Astrocyte of the spinal cord (primary cell): ENCODE results near the gene TRANK1.
A peak's percentile ranks its signal among the peaks of the same experiment; 100 is the strongest.
"Not testable (repeated sequence)": the region's sequence is repeated elsewhere in the genome, so short reads cannot be mapped to it uniquely, and the experiment has no call there.

Experiments
- DNase-seq: peaks from one replicate; pipeline ENCODE4 v3.0.0; 2011; ENCODE audit warnings: low read depth, low spot score
- H3K4me3 ChIP-seq: 2 replicates; pipeline ENCODE4 v1.5.1; 2011; ENCODE audit warnings: low read depth, mild to moderate bottlenecking, low read length, moderate library complexity
- in situ Hi-C: cut with HindIII; loops from 2 replicates; pipeline ENCODE4 v1.10.0; 2017; ENCODE audit warnings: low sequenced_read_pairs
- TF ChIP-seq, protein P1 (sequence below): IDR thresholded peaks from 2 replicates; pipeline ENCODE4 v1.5.1; 2012; ENCODE audit warnings: low read depth, mild to moderate bottlenecking, low read length, inconsistent platforms

The TRANK1 gene

DNA sequence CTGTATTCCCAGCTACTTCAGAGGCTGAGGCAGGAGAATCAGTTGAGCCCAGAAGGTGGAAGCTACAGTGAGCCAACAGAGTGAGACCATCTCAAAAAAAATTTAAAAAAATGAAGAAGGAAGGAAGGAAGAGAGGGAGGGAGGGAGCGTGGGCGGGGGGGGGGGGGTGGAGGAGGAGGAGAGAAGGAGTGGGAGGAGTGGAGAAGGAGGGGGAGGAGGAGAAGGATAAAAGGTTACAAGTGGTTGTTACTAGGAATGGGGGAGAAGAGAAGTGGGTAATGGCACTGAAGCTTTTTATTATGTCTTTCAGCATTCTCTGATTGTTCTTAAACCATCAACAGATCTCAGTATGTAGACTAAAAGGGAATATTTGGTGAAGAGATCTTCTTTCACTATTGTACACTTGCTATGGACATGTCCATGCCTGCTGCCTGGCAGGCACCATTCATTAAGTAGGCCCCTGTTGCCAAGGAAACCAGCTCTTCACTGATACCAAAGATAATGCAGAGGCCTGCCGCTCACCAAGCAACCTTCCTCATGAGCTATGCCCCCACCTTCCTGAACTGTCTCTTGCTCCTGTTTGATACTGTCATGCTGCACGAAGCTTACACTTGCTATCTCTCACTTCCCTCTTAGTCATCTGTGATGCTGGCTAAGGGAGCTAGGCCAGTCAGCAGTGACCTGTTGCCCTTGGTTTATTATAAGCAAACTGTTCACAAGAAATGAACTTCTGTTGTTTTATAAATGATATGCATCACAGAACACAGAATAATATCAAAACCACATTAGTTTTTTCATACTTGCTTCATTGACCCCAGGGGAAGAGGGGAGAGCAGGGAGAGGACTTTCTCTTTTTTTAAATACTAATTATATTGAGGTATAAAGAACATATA is 24.9 kb upstream of the TRANK1 start:
- TF ChIP-seq, protein P1, sequence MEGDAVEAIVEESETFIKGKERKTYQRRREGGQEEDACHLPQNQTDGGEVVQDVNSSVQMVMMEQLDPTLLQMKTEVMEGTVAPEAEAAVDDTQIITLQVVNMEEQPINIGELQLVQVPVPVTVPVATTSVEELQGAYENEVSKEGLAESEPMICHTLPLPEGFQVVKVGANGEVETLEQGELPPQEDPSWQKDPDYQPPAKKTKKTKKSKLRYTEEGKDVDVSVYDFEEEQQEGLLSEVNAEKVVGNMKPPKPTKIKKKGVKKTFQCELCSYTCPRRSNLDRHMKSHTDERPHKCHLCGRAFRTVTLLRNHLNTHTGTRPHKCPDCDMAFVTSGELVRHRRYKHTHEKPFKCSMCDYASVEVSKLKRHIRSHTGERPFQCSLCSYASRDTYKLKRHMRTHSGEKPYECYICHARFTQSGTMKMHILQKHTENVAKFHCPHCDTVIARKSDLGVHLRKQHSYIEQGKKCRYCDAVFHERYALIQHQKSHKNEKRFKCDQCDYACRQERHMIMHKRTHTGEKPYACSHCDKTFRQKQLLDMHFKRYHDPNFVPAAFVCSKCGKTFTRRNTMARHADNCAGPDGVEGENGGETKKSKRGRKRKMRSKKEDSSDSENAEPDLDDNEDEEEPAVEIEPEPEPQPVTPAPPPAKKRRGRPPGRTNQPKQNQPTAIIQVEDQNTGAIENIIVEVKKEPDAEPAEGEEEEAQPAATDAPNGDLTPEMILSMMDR = no peak
- in situ Hi-C loops = no loop called here
- H3K4me3 ChIP-seq = no peak overlapping the region
- DNase-seq = peak; percentile 45

DNA sequence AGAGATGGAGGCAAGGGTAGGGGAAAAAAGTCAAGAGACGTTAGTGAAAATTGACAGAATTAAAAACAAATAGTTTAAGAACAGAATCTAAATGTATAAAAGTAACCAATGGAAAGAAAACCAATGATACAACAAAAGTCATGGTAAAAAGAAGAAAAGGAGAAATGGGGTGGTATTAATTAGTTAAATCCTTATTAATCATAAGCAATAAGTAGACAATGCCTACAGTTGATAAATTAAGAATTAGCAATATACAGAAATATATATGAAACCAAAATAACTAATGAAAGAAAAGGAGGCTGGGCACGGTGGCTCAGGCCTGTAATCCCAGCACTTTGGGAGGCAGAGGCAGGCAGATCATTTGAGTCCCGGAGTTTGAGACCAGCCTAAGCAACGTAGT is 24.2 kb upstream of the TRANK1 start:
- TF ChIP-seq, protein P1 = no peak
- H3K4me3 ChIP-seq = no peak overlapping the region
- no peak for DNase-seq
- in situ Hi-C loops = no loop called here

DNA sequence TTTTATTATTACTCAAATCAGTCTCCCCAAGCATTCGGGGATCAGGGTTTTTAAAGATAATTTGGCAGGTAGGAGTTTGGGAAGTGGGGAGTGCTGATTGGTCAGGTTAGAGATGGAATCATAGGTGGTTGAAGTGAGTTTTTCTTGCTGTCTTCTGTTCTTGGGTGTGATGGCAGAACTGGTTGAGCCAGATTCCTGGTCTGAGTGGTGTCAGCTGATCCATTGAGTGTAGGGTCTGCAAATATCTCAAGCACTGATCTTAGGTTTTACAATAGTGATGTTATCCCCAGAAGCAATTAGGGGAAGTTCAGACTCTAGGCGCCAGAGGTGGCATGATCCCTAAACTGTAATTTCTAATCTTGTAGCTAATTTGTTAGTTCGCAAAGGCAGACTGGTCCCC is 20.6 kb upstream of the TRANK1 start:
- DNase-seq = no peak
- TF ChIP-seq, protein P1 = no peak
- in situ Hi-C loops = no loop called here
- no peak overlapping the region for H3K4me3 ChIP-seq

DNA sequence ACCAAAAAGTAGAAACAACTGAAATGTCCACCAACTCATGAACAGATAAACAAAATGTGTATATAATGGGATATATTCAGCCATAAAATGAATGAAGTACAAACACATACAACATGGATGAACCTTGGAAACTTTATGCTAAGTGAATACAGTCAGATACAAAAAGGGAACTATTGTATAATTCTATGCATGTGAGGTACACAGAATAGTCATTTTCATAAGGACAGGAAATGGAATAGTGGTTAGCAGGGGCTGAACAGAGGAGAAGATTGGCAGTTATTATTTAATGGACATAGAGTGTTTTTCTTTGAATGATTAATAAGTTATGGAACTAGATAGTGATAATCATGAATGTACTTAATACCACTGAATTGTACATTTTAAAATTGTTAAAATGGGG is 20.0 kb upstream of the TRANK1 start:
- DNase-seq = no peak
- no peak overlapping the region for H3K4me3 ChIP-seq
- in situ Hi-C loops = no loop called here
- TF ChIP-seq, protein P1 = no peak

DNA sequence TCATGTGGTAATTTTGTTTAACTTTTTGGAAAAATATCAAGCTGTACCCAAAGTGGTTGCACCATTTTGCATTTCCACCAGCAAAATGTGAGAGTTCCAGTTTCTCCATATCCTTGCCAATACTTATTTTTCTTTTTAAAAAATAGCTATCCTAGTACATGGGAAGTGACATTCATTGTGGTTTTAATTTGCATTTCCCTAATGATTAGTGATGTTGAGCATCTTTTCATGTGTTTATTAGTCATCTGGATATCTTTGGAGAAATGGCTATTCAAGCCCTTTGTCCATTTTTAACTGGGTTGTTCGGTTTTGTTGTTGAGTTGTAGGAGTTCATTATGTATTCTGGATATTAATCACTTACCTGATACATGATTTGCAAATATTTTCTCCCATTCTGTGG is 19.5 kb upstream of the TRANK1 start:
- in situ Hi-C loops = no loop called here
- TF ChIP-seq, protein P1 = no peak
- no peak for DNase-seq
- H3K4me3 ChIP-seq = no peak overlapping the region

DNA sequence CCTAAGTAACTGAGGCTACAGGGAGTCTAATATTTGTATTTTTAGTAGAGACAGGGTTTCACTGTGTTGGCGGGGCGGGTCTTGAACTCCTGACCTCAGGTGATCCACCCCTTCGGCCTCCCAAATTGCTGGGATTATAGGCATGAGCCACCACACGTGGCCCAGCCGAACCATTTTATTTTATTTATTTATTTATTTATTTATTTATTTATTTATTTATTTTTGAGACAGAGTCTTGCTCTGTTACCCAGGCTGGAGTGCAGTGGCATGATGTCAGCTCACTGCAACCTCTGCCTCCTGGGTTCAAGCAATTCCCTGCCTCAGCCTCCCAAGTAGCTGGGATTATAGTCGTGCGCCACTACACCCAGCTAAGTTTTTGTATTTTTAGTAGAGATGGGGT is 18.2 kb upstream of the TRANK1 start:
- in situ Hi-C loops, DNase-seq, H3K4me3 ChIP-seq: not testable (repeated sequence)

DNA sequence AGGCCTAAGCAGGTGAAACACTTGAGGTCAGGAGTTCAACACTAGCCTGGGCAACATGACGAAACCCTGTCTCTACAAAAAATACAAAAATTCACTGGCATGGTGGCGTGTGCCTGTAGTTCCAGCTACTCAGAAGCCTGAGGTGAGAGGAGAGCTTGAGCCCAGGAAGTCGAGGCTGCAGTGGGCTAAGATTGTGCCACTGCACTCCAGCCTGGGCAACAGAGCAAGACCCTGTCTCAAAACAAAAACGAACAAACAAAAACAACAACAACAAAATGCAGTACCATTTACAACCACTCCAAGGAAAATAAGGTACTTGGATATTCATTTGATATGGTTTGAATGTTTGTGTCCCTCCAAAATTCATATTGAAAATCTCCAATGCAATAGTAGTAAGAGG is 15.6 kb upstream of the TRANK1 start:
- H3K4me3 ChIP-seq = no peak overlapping the region
- TF ChIP-seq, protein P1 = no peak
- DNase-seq = no peak
- in situ Hi-C loops = no loop called here
